GM19397 (cell line): ENCODE data around the gene RAB4B.
A peak's percentile ranks its signal among the peaks of the same experiment; 100 is the strongest.
"Not testable (repeated sequence)": the region's sequence is repeated elsewhere in the genome, so short reads cannot be mapped to it uniquely, and the experiment has no call there.

Experiments used
- ATAC-seq: cut with Tn5 transposase; IDR thresholded peaks from one replicate; pipeline ENCODE4 v1.9.1; 2021; ENCODE audit warnings: mild to moderate bottlenecking, moderate library complexity; ENCODE audit not compliant: unreplicated experiment

Gene RAB4B

DNA sequence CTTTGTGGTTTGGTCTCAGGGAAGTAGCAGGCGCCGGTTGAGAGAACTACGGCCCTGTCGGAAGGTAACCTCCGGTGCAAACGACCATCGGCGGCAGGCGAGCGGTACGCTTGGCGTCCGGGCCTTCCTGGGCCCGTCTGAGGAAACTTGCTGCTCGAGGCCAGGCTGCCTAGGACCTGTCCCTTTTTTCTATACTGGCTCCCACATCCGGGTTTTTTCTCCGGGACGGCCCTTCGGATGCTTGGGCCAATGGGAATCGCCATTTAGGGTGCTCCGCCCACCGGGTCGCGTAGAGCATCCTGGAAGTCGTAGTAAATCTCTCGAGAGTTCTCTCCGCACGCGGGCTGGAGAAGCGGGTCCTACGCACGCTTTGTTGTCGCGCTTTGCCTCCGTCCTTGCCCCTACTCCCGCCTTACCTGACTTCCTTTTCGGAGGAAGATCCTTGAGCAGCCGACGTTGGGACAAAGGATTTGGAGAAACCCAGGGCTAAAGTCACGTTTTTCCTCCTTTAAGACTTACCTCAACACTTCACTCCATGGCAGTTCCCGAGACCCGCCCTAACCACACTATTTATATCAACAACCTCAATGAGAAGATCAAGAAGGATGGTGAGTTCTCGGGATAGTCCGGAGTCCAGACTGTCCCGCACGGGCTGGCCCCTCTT lies 27.0 kb upstream of the RAB4B start, which contains the start of gene SNRPA:
SNRPA (plus strand) TSS at position 330 of the 664 bp plus-strand sequence; CDS start at position 536, 206 bp downstream.
- ATAC-seq, result peak; percentile 61

DNA sequence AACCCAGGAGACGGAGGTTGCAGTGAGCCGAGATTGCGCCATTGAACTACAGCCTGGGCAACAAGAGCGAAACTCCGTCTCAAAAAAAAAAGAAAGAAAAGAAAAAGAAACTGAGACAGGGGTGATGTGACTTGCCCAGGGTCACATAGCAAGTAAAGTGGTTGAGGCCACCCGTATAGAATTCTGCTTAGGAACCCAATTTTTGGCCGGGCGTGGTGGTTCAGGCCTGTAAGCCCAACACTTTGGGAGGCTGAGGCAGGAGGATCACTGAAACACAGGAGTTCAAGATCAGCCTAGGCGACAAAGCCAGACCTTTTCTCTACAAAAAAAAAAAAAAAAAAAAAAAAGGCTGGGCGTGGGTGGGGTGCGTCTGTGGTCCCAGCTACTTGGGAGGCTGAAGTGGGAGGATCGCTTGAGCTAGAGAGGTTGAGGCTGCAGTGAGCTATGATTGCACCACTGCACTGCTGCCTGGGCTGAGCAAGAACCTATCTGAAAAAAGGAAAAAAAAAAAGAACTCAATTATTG lies 25.7 kb upstream of the RAB4B start:
- ATAC-seq, result no peak

DNA sequence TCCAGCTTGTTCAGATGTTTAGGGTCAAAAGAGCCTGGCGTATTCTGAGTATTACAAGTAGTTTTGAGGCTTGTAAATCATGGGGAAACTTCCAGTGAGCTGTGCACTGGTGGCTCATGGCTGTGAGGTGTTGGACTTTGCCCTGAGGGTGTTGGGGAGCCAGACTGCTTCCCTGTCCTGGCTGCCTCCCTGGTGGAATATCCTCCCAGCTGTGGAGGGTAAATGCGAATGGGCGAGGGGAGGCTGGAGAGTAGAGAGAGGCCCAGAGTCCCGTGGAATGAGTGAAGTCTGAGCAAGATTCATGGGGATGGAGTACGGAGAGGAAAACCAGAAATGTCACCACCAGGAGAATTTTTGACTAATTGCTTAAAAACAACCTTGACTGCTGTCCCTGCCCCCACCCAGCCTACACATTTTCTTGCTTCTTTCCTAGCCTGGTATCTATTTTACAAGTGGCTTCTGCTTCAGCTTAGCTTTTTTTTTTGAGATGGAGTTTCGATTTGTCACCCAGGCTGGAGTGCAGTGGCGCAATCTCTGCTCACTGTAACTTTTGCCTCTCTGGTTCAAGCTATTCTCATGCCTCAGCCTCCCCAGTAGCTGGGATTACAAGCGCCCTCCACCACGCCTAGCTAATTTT lies 23.3 kb upstream of the RAB4B start:
- ATAC-seq, result no peak

DNA sequence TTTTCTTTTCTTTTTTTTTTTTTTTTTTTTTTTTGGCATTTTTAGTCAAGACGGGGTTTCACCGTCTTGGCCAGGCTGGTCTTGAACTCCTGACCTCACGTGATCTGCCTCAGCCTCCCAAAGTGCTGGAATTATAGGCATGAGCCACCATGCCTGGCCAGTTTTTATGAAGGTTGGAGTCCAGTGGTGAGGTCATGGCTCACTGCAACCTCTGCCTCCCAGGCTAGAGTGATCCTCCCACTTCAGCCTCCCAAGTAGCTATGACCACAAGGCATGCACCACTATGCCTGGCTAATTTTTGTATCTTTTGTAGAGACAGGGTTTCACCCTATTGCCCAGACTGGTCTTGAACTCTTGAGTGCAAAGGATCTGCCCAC lies 22.8 kb upstream of the RAB4B start:
- no peak for ATAC-seq

DNA sequence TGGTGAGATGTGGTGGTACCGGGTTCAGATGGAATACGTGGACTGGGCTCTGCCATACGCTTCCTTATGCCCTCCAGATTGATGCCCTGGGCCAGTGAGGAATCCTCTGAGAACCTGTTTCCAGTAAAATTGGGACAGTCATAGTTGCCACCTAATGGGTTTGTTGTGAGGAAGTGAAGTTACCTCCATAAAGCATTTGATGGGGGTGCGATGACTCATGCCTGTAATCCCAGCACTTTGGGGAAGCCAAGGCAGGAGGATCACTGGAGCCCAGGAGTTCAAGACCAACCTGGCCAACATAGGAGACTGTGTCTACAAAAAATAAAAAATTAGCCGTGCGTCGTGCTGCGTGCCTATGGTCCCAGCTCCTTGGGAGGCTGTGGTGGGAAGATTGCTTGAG lies 22.3 kb upstream of the RAB4B start:
- ATAC-seq, result no peak

DNA sequence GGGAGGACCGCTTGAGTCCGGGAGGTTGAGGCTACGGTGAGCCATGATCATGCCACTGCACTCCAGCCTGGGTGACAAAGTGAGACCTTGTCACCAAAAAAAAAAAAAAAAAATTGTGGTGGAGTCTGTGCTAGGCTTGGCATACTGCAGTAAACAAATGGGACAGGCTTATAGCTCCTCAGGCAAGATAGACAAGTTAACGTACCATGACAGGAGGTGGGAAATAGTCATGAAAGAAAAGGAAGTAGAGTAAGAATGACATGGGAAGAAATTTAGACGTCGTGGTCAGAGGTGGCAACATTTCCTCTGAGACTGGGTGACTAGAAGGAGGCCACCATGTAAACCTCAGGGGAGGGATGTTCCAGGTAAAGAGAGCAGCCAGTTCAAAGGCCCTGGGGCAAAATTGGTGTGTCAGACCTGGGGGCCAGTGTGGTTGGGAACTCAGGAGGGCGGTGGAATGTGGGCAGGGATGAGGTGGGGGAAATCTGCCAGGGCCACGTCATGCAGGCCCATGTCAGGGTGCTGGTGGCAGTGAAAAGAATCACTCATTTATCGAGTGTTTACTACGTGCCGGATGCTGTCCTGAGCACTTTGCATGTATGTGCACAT lies 21.4 kb upstream of the RAB4B start:
- ATAC-seq, result no peak

DNA sequence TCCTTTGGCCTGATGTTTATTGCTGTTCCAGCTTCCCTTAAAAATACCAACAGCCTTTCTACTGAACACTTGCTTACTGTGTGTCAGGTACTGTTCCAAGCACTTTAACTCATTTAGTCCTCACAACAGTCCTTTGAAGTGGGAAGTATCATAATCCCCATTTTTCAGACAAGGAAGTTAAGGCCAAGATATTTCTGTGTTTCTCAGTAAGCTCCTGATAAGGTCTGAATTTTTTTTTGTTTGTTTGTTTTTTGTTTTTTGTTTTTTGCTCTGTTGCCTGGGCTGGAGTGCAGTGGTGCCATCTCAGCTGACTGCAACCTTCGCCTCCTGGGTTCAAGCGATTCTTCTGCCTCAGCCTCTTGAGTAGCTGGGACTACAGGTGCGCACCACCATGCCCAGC lies 19.6 kb upstream of the RAB4B start:
- no peak for ATAC-seq

DNA sequence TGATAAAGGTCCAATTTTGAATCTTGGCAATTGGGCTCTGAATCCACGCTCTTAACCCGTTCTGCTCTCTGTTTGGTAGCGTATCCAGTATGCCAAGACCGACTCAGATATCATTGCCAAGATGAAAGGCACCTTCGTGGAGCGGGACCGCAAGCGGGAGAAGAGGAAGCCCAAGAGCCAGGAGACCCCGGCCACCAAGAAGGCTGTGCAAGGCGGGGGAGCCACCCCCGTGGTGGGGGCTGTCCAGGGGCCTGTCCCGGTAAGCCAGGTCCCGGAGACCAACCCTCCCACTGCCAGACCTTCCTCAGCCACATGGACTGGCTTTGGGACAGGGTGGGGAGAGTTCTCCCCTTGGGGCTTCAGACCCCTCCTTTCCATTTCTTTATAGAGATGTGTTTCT lies 18.7 kb upstream of the RAB4B start:
- no peak for ATAC-seq

DNA sequence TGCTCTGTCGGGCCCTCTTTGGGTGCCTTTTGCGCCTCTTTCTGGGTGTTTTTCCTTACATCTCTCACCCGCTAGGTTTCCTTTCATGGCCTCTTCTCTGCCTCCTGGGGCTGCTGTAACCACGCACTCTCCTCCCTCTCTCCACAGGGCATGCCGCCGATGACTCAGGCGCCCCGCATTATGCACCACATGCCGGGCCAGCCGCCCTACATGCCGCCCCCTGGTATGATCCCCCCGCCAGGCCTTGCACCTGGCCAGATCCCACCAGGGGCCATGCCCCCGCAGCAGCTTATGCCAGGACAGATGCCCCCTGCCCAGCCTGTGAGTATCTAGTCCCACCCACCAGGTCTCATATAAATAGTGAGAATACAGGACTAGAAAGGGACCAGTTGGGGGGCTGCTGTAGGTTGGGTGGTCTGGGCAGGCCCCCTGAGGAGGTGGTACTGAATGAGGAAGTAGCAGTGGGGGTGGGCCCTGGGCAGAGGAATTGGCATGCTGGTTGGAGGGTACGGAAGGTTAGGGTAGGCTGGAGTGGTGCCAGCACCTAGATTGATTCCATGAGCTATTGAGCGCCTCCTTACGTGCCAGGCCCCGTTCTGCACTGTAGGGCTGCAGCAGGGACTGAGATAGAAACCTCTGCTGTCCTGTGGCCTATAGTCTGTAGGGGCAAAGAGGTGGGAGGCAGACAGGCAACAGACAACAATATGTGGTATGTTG lies 15.1 kb upstream of the RAB4B start:
- no peak for ATAC-seq

DNA sequence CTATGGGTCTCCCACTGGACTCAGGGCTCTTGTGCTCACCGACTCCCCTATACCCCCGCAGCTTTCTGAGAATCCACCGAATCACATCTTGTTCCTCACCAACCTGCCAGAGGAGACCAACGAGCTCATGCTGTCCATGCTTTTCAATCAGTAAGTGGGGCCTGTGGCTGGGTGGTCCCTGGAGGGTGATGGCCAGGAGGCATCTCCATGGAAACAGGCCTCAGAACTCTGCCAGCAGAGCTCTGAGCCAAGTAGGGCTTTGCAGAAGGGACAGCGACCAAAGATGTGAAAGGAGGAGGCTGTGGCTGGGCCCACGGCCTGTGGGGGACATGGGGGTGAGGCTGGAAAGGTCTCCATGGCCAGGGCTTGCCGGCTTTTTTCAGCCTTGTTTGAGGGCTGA lies 14.5 kb upstream of the RAB4B start:
- ATAC-seq, result no peak

DNA sequence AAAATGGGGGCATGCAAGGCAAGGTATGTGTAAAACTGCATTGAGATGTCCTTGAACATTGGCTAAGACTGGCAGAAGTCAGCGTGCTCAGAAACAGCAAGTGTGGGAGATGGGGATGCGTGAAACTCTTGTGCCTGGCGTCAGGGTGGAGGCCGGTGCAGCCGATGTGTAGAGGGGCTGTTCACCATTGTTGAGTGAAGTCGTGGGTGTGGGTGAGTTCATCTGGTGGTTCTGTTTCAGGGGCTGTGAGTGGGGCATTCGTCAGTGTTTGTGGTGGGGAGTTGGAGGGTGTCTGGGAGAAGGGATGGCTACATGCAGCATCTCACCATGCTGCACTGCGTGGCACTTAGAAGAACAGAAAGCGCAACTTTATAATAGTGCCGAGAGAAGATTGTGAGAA lies 14.1 kb upstream of the RAB4B start:
- ATAC-seq, result no peak

DNA sequence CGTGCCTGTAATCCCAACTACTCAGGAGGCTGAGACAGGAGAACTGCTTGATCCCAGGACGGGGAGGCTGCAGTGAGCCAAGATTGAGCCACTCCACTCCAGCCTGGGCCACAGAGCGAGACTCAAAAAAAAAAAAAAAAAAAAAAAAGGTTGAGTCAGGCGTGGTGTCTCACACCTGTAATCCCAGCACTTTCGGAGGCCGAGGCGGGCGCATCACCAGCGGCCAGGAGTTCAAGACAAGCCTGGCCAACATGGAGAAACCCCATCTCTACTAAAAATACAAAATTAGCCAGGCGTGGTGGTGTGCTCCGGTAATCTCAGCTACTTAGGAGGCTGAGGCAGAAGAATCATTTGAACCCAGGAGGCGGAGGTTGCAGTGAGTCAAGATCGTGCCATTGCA lies 11.7 kb upstream of the RAB4B start:
- not testable (repeated sequence) for ATAC-seq

DNA sequence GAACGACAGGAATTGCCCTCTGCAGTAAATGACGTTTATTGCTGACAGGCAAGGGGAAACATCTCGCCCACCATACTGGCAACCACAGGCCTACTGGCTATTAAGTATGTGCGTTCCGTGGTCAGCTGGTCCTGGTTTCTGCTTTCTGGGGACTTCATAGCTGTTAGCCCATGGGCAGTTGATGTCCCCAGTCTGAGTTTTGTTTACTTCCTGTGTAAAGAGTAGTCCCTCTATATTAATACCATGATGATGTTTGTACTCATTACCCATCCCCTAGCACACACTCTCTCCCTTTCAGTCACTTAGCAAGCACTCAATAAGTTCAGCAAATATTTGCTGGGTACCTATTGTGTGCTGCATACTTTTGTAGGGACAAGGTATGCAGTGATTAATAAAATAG lies 9.2 kb upstream of the RAB4B start:
- ATAC-seq, result no peak

DNA sequence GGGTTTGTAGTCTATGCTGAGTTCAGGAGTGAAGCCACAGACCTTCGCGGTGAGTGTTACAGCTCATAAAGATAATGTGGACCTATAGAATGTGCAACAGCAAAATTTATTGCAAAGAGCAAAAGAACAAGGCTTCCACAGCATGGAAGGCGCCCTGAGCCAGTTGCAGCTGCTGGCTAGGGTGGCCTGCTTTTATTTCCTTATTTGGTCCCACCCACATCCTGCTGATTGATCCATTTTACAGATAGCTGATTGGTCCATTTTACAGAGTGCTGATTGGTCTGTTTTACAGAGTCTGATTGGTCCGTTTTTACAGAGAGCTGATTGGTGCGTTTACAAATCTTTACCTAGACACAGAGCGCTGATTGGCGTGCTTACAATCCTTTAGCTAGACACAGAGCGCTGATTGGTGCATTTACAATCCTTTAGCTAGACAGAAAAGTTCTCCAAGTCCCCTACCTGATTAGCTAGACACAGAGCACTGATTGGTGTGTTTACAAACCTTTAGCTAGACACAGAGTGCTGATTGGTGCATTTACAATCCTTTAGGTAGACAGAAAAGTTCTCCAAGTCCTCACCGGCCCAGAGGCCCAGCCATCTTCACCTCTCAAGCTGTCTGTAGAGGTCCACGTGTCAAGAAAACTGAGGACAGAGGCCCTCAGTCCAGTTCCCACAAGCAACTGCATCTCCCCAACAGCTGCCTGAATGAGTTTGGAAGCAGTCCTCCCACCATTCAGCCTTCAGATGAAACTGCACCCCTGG lies 6.8 kb upstream of the RAB4B start:
- ATAC-seq, result not testable (repeated sequence)

DNA sequence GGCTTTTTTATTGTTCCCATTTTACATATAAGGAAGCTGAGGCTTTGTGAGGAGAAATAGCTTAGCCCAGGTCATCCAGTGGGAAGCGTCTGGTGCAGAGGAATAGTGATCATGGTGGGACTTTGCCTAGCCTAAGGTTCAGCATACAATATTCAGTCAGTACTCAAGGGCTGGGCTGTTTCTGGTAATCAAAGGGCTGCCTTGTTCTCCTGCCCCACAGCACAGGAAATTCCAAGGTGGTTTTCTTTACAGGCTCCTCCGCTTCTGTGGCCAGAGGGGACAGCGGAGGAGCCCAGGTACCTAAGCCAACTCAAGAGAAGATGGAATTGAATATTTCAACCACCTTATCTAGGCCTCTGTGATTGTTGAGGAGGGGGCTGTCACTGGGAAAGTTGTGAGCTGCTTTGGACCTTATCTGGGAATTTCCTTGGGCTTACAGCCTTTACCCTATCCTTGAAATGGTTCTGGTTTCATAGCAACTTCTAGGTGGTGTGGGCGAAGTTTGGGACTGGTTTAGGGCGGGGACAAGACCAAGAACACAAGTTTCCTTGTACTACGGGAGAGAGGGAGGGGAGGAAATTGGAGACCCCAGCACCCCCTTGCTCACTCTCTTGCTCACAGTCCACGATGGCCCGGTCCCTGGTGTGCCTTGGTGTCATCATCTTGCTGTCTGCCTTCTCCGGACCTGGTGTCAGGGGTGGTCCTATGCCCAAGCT lies 3.0 kb upstream of the RAB4B start, which contains the start of gene MIA:
MIA (plus strand) TSS at position 606 of the 716 bp plus-strand sequence; CDS start at position 628, 22 bp downstream.
- no peak for ATAC-seq

DNA sequence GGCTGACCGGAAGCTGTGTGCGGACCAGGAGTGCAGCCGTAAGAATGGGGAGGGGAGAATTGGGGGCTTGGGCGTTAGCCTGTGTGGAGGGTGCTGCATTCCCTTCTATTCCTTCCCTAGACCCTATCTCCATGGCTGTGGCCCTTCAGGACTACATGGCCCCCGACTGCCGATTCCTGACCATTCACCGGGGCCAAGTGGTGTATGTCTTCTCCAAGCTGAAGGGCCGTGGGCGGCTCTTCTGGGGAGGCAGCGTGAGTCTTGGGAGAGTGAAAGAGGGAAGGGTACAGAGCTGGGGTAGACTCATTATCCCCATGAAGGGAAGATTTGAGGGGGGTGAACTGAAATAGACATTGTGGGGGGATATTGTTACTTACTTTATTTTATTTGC lies 2.4 kb upstream of the RAB4B start:
- ATAC-seq, result no peak

DNA sequence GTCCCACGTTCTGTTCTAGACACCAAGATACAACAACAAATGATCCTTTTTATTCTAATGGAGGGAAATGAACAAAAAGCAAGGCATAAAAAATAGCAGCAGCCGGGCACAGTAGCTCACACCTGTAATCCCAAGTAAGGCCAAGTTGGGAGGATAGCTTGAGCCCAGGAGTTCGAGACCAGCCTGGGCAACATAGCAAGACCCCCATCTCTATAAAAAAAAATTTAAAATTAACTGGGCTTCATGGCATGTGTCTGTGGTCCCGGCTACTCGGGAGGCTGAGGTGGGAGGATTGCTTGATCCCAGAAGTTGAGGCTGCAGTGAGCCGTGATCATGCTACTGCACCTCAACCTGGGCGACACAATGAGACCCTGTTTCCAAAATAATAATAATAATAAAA lies 1.7 kb upstream of the RAB4B start:
- ATAC-seq, result no peak

DNA sequence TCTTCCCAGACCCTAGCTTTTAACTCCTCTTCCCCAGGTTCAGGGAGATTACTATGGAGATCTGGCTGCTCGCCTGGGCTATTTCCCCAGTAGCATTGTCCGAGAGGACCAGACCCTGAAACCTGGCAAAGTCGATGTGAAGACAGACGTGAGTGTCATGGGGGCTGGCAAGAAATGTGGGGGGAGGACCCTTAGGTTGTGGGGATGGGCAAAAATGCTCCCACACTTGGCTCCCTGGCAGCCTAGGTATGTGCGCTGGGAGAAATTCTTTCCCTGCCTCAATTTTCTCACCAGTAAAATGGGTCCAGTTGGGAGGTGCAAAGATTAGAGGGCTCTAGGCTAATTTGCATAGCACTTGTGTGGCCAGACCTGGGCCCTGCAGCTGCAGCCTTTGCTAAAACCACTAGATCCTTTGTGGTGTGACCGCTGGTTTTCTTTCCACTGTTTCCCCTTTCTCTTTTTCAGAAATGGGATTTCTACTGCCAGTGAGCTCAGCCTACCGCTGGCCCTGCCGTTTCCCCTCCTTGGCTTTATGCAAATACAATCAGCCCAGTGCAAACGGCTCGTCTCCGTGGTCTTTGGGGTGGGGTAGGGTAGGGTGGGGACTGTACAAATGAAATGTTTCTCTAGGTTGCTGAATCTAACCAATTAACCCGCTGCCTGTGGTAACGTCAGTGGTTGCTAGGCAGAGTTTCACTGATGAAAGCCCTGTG lies 959 bp upstream of the RAB4B start:
- ATAC-seq, result peak; percentile 65

DNA sequence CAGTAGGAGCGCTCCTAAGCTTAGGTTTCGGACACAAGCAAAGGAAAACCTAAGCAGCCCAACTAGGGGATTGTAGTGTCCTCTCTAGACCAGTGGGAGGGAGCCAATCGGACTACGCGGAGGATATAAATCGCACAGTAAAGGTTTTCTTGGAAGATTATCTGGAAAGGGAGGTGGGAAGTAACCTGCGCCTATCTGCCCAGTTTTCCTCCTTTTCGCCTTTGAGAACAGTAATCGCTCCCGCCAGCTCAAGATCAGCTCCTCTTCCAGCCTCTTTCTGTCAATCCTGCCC lies 456 bp upstream of the RAB4B start:
- ATAC-seq, result no peak
